GM12874 (cell line): ENCODE measurements around the gene SDC1.

Source experiments
- TF ChIP-seq, protein P1 (sequence below): IDR thresholded peaks from 2 replicates; pipeline ENCODE4 v1.5.1; 2011; ENCODE audit warnings: low read depth, mild to moderate bottlenecking, control low read depth, low read length, moderate library complexity; ENCODE audit not compliant: insufficient read depth

The SDC1 gene

GRCh38 chr2:20224716-20225293, at the start of gene SDC1:
TSS of gene SDC1 (minus strand) at chr2:20225130. CDS start at chr2:20224867, 263 bp downstream.
- TF ChIP-seq, protein P1, sequence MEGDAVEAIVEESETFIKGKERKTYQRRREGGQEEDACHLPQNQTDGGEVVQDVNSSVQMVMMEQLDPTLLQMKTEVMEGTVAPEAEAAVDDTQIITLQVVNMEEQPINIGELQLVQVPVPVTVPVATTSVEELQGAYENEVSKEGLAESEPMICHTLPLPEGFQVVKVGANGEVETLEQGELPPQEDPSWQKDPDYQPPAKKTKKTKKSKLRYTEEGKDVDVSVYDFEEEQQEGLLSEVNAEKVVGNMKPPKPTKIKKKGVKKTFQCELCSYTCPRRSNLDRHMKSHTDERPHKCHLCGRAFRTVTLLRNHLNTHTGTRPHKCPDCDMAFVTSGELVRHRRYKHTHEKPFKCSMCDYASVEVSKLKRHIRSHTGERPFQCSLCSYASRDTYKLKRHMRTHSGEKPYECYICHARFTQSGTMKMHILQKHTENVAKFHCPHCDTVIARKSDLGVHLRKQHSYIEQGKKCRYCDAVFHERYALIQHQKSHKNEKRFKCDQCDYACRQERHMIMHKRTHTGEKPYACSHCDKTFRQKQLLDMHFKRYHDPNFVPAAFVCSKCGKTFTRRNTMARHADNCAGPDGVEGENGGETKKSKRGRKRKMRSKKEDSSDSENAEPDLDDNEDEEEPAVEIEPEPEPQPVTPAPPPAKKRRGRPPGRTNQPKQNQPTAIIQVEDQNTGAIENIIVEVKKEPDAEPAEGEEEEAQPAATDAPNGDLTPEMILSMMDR = no peak

GRCh38 chr2:20273042-20273441, 48.1 kb upstream of the SDC1 start:
- TF ChIP-seq, protein P1 = no peak

DNA sequence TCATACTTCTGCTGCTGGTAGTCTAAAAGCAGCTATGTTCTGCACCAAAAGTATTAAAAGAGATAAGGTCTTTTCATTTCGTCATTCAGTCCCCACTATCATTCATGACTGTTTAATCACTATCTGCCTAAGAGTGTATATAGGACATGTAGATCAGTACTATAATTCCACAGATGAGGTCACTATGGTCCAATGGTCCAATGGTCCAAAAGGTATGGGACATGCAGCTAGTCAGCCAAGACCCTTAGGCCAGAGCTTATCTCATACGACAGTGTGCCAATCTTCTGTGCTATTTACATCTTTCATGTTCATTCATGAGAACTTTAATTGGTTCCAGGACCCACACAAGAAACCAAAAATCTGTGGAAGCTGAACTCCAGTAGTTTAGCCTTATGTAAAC, 42.6 kb upstream of the SDC1 start:
- TF ChIP-seq, protein P1 = no peak

- TF ChIP-seq, protein P1 = no peak
Measured at GRCh38 chr2:20264629-20265028, 39.7 kb upstream of the SDC1 start.

GRCh38 chr2:20257411-20257810, 32.5 kb upstream of the SDC1 start:
- TF ChIP-seq, protein P1 = no peak

DNA sequence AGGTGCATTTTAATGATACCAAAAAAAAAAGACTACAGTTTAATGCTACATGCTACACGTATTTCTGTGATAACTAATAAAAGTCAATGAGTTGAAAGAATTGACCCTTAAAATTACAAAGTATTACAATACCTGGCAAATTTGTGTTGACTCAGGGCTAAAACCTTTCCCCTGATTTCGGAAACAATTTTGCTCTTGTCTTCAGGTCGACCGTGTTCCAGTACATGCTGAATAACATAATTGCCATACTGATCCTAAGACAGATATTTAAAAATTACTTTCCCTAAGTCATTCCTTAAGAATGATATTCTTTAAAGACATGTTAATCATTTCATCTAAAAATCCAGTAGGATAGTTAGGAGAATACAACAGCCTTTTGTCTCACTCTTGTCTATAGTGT, 29.8 kb upstream of the SDC1 start:
- TF ChIP-seq, protein P1 = no peak

DNA sequence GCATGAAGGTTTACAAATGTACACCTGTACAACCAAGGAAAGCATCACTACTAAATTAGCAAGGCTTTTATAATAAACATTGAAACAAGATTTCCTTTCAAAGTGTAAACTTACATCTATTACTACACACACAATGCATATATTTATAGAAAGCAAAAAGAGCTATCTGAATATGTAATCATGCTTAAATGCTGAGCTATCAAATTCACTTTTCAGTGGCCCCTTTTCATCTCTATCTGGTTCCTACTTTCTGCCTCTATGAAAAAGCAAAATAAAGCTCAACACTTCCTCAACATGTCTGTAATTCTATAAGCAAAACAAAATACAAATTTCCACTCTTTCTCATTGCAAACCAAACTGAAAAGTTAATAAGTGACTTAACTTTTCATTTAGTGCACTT, 25.5 kb upstream of the SDC1 start:
- TF ChIP-seq, protein P1 = no peak
